Type B pancreatic cell (in vitro differentiated cells): ENCODE data around the gene ADGRV1. TPM values are rescaled to one million over a fixed set of nuclear protein-coding genes. Genes with fewer than 3 reads are reported as not detected.

ENCODE experiments used
- DNase-seq: peaks from one replicate; pipeline ENCODE4 v3.0.0; 2021; ENCODE audit warnings: mixed read lengths; ENCODE audit not compliant: unreplicated experiment; ENCODE audit errors: extremely low spot score
- H3K27ac Mint-ChIP-seq: 2 replicates; pipeline ENCODE4 v1.8.0; 2021; ENCODE audit warnings: mild to moderate bottlenecking, mixed read lengths
- H3K27me3 Mint-ChIP-seq: 2 replicates; pipeline ENCODE4 v1.8.0; 2021; ENCODE audit warnings: mixed read lengths
- H3K36me3 Mint-ChIP-seq: 2 replicates; pipeline ENCODE4 v1.8.0; 2021; ENCODE audit warnings: mixed read lengths
- H3K4me1 Mint-ChIP-seq: one replicate; pipeline ENCODE4 v1.8.0; 2021; ENCODE audit warnings: mixed read lengths; ENCODE audit not compliant: unreplicated experiment
- H3K4me3 Mint-ChIP-seq: 2 replicates; pipeline ENCODE4 v1.8.0; 2021; ENCODE audit warnings: mild to moderate bottlenecking, mixed read lengths
- H3K9me3 Mint-ChIP-seq: 2 replicates; pipeline ENCODE4 v1.8.0; 2021; ENCODE audit warnings: mixed read lengths
- total RNA-seq: library from RNA; stranded (reverse); gene quantifications from 2 replicates; pipeline ENCODE4 v1.2.1, GENCODE V29; 2021; ENCODE audit warnings: low replicate concordance
- TF ChIP-seq, protein P1 (sequence below): fragments of 200-600 bp; sonication (generic); conservative IDR thresholded peaks from 2 replicates; pipeline ENCODE4 v1.5.0; 2021; ENCODE audit warnings: antibody characterized with exemption, mild to moderate bottlenecking

ADGRV1 gene
- total RNA-seq, 1 donor from 2014 or later: 29.5 TPM

DNA sequence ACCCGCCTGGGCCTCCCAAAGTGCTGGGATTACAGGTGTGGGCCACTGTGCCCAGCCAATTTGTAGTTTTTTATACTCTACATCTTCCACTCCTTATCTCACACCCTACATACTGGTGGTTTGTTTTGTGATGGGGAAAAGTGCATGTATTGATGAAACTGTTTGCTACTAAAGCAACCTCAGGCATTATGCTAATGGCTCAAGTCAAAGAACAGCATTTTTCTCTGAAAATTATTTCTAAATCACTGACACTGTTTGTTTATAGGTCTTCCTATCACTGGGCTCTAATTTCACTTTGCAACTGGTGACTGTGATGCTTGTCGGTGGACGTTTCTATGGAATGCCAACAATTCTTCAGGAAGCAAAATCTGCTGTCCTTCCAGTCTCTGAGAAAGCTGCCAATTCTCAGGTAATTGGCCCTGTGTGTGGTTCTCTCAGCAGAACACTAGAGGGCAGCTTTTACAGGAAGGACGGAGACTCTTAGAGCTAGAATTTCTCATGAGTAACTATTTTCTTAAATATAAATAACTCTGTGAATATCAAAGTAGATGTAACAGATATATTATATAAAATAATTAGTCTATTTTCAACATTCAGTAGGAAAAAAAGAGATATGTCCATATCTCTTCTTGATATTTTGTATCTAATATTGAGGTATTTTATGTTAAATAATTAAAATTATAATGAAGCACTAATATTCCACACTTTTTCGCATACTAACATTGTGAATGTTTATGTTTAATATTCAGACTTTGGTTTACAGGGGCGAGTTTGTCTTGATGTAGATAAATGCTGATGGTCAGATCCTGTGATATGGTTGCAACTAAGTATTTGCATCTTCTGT is 244.1 kb downstream of the ADGRV1 start:
- H3K9me3 Mint-ChIP-seq: peaks cover 6% of the 10 kb centered on the region
- H3K27me3 Mint-ChIP-seq: no peaks in the 10 kb centered on the region
- H3K4me3 Mint-ChIP-seq: no peak overlapping the region
- TF ChIP-seq, protein P1, sequence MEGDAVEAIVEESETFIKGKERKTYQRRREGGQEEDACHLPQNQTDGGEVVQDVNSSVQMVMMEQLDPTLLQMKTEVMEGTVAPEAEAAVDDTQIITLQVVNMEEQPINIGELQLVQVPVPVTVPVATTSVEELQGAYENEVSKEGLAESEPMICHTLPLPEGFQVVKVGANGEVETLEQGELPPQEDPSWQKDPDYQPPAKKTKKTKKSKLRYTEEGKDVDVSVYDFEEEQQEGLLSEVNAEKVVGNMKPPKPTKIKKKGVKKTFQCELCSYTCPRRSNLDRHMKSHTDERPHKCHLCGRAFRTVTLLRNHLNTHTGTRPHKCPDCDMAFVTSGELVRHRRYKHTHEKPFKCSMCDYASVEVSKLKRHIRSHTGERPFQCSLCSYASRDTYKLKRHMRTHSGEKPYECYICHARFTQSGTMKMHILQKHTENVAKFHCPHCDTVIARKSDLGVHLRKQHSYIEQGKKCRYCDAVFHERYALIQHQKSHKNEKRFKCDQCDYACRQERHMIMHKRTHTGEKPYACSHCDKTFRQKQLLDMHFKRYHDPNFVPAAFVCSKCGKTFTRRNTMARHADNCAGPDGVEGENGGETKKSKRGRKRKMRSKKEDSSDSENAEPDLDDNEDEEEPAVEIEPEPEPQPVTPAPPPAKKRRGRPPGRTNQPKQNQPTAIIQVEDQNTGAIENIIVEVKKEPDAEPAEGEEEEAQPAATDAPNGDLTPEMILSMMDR: peak; percentile 86
- DNase-seq: no peak
- no peaks in the 10 kb centered on the region for H3K4me1 Mint-ChIP-seq
- no peak overlapping the region for H3K27ac Mint-ChIP-seq
- H3K36me3 Mint-ChIP-seq: no peaks in the 10 kb centered on the region

DNA sequence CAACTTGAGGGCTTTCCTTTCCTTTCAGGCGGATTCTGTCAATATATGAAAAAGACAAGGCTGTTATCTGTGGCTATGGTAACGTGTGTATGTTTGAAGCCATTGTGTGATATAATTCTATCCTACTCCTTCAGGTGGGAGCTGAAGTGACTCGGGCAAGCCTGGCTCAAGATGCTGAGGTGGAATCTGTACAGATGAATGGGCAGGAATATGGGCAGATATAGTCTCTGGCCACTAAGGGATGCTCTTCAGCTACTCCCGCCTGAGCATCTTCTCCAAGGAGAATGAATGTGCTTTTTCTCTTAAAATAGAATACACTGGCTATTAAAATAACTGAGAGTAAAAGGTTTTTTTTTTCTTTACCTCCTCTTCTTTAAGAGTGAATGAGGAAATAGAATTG is 244.8 kb downstream of the ADGRV1 start:
- peaks cover 2% of the 10 kb centered on the region for H3K36me3 Mint-ChIP-seq
- no peak for DNase-seq
- TF ChIP-seq, protein P1: no peak
- H3K9me3 Mint-ChIP-seq: peaks cover 6% of the 10 kb centered on the region
- no peaks in the 10 kb centered on the region for H3K4me1 Mint-ChIP-seq
- H3K27ac Mint-ChIP-seq: no peak overlapping the region
- H3K4me3 Mint-ChIP-seq: no peak overlapping the region
- H3K27me3 Mint-ChIP-seq: no peaks in the 10 kb centered on the region

DNA sequence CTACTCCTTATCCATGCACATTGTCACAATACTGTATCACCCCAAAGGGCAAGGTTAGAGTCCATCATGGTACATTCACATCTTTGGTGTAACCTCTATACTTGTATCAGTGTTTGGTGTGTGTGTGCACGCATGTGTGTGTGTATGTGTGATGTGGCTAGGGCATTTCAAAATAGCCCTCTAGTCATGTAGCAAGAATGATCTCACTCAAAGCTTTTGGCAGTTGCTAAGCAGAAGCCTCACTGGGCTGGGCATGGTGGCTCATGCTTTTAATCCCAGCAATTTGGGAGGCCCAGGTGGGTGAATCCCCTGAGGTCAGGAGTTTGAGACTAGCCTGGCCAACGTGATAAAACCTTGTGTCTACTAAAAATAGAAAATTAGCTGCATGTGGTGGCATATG is 245.3 kb downstream of the ADGRV1 start:
- Mint-ChIP-seq H3K27me3 (no peaks in the 10 kb centered on the region), H3K4me3 (no peak overlapping the region), H3K36me3 (peaks cover 3% of the 10 kb centered on the region), H3K9me3 (peaks cover 6% of the 10 kb centered on the region), H3K27ac (no peak overlapping the region), H3K4me1 (no peaks in the 10 kb centered on the region)
- TF ChIP-seq, protein P1: no peak
- no peak for DNase-seq

DNA sequence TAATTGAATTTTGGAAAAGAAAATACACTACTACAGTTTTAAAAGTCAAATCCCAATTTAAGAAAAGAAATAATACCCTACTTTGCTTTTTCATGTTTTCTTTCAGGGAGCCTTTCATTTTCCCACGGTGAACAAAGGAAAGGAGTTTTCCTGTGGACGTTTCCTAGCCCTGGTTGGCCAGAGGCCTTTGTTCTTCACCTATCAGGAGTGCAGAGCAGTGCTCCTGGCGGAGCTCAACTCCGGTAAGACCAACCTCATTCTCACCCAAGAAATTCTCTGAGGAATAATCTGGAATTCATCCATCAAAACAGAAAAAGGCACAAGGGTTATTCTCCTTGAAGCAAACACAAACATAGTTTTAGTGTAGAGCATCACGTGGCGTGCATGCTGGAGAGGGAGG is 248.9 kb downstream of the ADGRV1 start:
- H3K4me1 Mint-ChIP-seq: no peaks in the 10 kb centered on the region
- H3K9me3 Mint-ChIP-seq: no peaks in the 10 kb centered on the region
- no peak overlapping the region for H3K27ac Mint-ChIP-seq
- H3K4me3 Mint-ChIP-seq: no peak overlapping the region
- H3K36me3 Mint-ChIP-seq: peaks cover 3% of the 10 kb centered on the region
- DNase-seq: no peak
- no peaks in the 10 kb centered on the region for H3K27me3 Mint-ChIP-seq
- TF ChIP-seq, protein P1: no peak

DNA sequence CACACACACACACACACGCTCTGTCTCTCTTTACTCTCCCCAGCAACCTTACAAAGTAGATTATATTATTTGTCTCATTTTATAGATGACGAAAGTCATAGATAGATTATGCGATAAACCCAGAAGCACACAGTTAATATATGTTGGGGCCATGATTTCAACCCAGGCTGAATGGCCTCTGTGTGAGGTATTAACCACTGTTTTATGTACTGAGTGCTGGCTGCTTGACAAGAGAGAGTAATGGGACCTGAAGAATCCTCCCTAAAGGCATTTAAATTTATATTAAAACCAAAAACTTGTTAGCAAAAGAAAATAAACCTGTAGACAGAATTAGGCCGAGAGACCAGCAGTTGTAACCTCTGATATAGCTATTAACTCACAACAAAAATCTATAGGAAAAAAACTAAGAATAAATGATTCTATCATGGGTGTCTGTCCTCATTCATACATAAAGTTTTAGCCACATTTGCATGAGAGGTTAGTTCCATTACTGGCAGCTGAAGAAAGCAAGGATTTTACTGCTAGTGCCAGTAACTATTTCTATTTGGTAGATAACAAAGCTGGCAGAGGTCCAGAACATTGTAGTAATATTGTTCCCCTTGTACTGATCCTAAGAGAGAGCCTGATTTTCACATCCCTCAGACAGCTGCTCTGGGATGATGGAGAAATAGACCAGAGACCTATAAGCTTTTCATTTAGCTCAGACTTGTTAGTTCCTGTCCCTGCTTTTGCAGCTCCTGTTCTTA is 250.9 kb downstream of the ADGRV1 start:
- no peaks in the 10 kb centered on the region for H3K4me1 Mint-ChIP-seq

More for the DNA sequence above, 250.9 kb downstream of the ADGRV1 start:
- Mint-ChIP-seq H3K36me3 (peaks cover 3% of the 10 kb centered on the region), H3K4me3 (no peak overlapping the region), H3K27ac (no peak overlapping the region), H3K9me3 (no peaks in the 10 kb centered on the region), H3K27me3 (no peaks in the 10 kb centered on the region)
- no peak for DNase-seq
- TF ChIP-seq, protein P1: no peak
